Heart left ventricle (tissue), 13 donors: Measurements from ENCODE around the gene CDCP1.

Experiments
- POLR2A ChIP-seq, 2 donors: fragments of 450-650 bp; IDR thresholded peaks; one replicate each; pipeline ENCODE4 v1.6.1; 2017; ENCODE audit warnings: antibody characterized with exemption in 2 of 2, mild to moderate bottlenecking in 2 of 2, moderate library complexity in 2 of 2
- TF ChIP-seq, protein P1 (sequence below), 12 donors: fragments of 200-600 bp; sonication (generic) in 4 of 12; IDR thresholded peaks; one replicate each; pipeline versions ENCODE4 v1.5.0 to v1.8.0; 2018 to 2022; ENCODE audit warnings: antibody characterized with exemption in 12 of 12, mild to moderate bottlenecking in 5 of 12
- donor health status: ischemic (EF 13 %, LVEDD 7.1; RV severe dilation, severe dysfunction).
- donor health status: DM: no; HTN: yes; CAD: no.
- donor health status: DM: no; HTN: no; CAD: no.
- donor health status: ischemic (EF 25% LVEDD 6.9; RV normal size, moderate dysfunction).
- donor health status: ischemic (EF 25% LVEDD 5.7; RV mildly dilated, moderate dysfunction).
- donor health status: ischemic (EF 35%, LVEDD 5.7; RV mildly dilated, moderate dysfunction).
- donor health status: nonischemic (EF 11% LVEDD 7.7; RV severe dilation, severe dysfunction).
- donor health status: DM: yes; HTN: yes; CAD: no.
- donor health status: PGD.
- donor health status: ischemic (EF 29% LVEDD 5.4; RV normal size, mild dysfunction).
- donor health status: nonischemic (EF 23%, LVEDD 6.1; RV moderate dilation, normal function).

- TF ChIP-seq, protein P1, sequence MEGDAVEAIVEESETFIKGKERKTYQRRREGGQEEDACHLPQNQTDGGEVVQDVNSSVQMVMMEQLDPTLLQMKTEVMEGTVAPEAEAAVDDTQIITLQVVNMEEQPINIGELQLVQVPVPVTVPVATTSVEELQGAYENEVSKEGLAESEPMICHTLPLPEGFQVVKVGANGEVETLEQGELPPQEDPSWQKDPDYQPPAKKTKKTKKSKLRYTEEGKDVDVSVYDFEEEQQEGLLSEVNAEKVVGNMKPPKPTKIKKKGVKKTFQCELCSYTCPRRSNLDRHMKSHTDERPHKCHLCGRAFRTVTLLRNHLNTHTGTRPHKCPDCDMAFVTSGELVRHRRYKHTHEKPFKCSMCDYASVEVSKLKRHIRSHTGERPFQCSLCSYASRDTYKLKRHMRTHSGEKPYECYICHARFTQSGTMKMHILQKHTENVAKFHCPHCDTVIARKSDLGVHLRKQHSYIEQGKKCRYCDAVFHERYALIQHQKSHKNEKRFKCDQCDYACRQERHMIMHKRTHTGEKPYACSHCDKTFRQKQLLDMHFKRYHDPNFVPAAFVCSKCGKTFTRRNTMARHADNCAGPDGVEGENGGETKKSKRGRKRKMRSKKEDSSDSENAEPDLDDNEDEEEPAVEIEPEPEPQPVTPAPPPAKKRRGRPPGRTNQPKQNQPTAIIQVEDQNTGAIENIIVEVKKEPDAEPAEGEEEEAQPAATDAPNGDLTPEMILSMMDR (IDR thresholded peaks at IDR 0.05), result no peak
- no peak for TF ChIP-seq POLR2A (IDR thresholded peaks at IDR 0.05)
Observed at GRCh38 chr3:45130476-45130875, 15.7 kb downstream of the CDCP1 start.
